Thoracic aorta (tissue), 2 donors: ENCODE measurements around the gene ZNF574. TPM values are rescaled to one million over a fixed set of nuclear protein-coding genes. Genes with fewer than 3 reads are reported as not detected.

Experiments
- ATAC-seq: fragments of 150-250 bp; one replicate; pipeline ENCODE4 v1.8.0; 2017; ENCODE audit warnings: low read depth; ENCODE audit not compliant: insufficient number of reproducible peaks, low FRiP score
- DNase-seq: peaks from one replicate; pipeline ENCODE4 v3.0.0-alpha.2; 2020; ENCODE audit warnings: low spot score
- H3K27ac ChIP-seq, 2 donors: fragments of 200-600 bp; sonication (generic); 1 replicate in 1 of 2; 2 replicates in 1 of 2; pipeline ENCODE4 v1.5.1; 2016; ENCODE audit warnings: mild to moderate bottlenecking in 2 of 2, moderate library complexity in 2 of 2
- H3K27me3 ChIP-seq: fragments of 200-600 bp; sonication (generic); replicated peaks from 2 replicates; pipeline ENCODE4 v1.6.0; 2016; ENCODE audit warnings: mild to moderate bottlenecking; ENCODE audit not compliant: insufficient read depth
- H3K36me3 ChIP-seq: fragments of 200-600 bp; sonication (generic); one replicate; pipeline ENCODE4 v1.5.1; 2016
- H3K4me1 ChIP-seq, 2 donors: fragments of 200-600 bp; sonication (generic); 1 replicate in 1 of 2; 2 replicates in 1 of 2; pipeline versions ENCODE4 v1.5.1 to v1.6.0; 2016; ENCODE audit warnings: low read depth in 2 of 2, mild to moderate bottlenecking in 1 of 2; ENCODE audit not compliant: control insufficient read depth in 1 of 2
- H3K4me3 ChIP-seq: fragments of 200-600 bp; sonication (generic); 2 replicates; pipeline ENCODE4 v1.5.1; 2016; ENCODE audit warnings: mild to moderate bottlenecking
- H3K9me3 ChIP-seq: fragments of 200-600 bp; sonication (generic); 2 replicates; pipeline ENCODE4 v1.5.1; 2016
- CTCF ChIP-seq: fragments of 200-600 bp; sonication (generic); IDR thresholded peaks from one replicate; pipeline ENCODE4 v1.5.1; 2019; ENCODE audit warnings: antibody characterized with exemption
- total RNA-seq, 2 donors: library from RNA; depleted of rRNA; stranded (reverse); fragments of >200 nt; gene quantifications; one replicate each; pipeline versions ENCODE4 v1.1.0 to v1.2.3, GENCODE V29; 2016

The ZNF574 gene
- total RNA-seq, 2 donors from 2014 or later, result 20.4 to 24.2 TPM

GRCh38 chr19:42123765-42124164, 47.8 kb downstream of the ZNF574 start:
- Histone ChIP-seq H3K27me3 (no peaks in the 10 kb centered on the region), H3K27ac (no peak overlapping the region), H3K9me3 (no peaks in the 10 kb centered on the region), H3K4me1 (peaks cover 0 to 3% of the 10 kb centered on the region in 2 donors), H3K4me3 (no peak overlapping the region), H3K36me3 (no peaks in the 10 kb centered on the region)
- TF ChIP-seq CTCF, result no peak
- DNase-seq (no peak), ATAC-seq (no peak)

GRCh38 chr19:42124386-42124901, 48.5 kb downstream of the ZNF574 start:
- no peak for TF ChIP-seq CTCF
- no peak for DNase-seq
- Histone ChIP-seq H3K4me3 (no peak overlapping the region), H3K4me1 (peaks cover 0 to 3% of the 10 kb centered on the region in 2 donors), H3K27me3 (no peaks in the 10 kb centered on the region), H3K9me3 (no peaks in the 10 kb centered on the region), H3K36me3 (no peaks in the 10 kb centered on the region), H3K27ac (no peak overlapping the region)
- no peak for ATAC-seq

GRCh38 chr19:42125536-42125935, 49.6 kb downstream of the ZNF574 start:
- Histone ChIP-seq H3K9me3 (no peaks in the 10 kb centered on the region), H3K4me3 (no peak overlapping the region), H3K27me3 (no peaks in the 10 kb centered on the region), H3K27ac (no peak overlapping the region), H3K36me3 (no peaks in the 10 kb centered on the region), H3K4me1 (peaks cover 0 to 3% of the 10 kb centered on the region in 2 donors)
- TF ChIP-seq CTCF, result no peak
- DNase-seq (no peak), ATAC-seq (no peak)

GRCh38 chr19:42126574-42126973, 50.6 kb downstream of the ZNF574 start:
- no peaks in the 10 kb centered on the region for H3K27me3 ChIP-seq
- no peaks in the 10 kb centered on the region for H3K9me3 ChIP-seq
- H3K4me1 ChIP-seq, result peaks cover 0 to 2% of the 10 kb centered on the region in 2 donors
- no peak for ATAC-seq
- TF ChIP-seq CTCF, result no peak
- no peak overlapping the region for H3K4me3 ChIP-seq
- DNase-seq, result no peak
- H3K27ac ChIP-seq, result no peak overlapping the region
- H3K36me3 ChIP-seq, result no peaks in the 10 kb centered on the region

GRCh38 chr19:42129399-42130253, 53.7 kb downstream of the ZNF574 start:
- Histone ChIP-seq H3K9me3 (no peaks in the 10 kb centered on the region), H3K4me1 (peaks cover 4 to 15% of the 10 kb centered on the region in 2 donors), H3K27ac (peak overlapping the region in 1 of 2 donors; percentile 19), H3K4me3 (peak overlapping the region; percentile 41), H3K36me3 (no peaks in the 10 kb centered on the region), H3K27me3 (peaks cover 5% of the 10 kb centered on the region)
- TF ChIP-seq CTCF, result no peak
- no peak for DNase-seq
- no peak for ATAC-seq
